ENCODE data around the gene VAT1. TPM values are rescaled to one million over a fixed set of nuclear protein-coding genes. Genes with fewer than 3 reads are reported as not detected.

Gene VAT1
- polyA plus RNA-seq, 1 experiment: 236 TPM

DNA sequence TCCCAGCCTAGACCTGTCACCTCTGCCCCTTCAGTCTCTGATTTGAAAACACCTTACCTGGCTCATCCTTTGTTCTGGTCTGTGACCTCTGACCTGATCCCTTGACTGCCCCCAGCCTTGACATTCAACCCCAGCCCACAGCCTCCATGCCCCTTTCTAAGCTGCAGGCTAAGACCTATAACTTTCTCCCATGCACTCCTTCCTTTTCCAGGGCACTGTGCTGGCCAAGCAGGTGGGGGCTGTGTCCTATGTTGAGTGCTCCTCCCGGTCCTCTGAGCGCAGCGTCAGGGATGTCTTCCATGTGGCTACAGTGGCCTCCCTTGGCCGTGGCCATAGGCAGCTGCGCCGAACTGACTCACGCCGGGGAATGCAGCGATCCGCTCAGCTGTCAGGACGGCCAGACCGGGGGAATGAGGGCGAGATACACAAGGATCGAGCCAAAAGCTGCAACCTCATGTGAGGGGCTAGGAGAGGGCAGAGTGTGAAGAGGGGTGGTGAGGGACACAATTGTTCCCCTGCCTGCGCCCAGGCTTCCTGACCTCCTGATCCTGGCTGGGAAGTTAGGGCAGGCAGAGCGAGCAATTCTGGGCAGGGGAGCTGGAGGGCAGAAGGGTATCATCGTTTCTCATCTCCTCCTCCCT, 6.2 kb upstream of the VAT1 start:
- TF ChIP-seq, protein P1, sequence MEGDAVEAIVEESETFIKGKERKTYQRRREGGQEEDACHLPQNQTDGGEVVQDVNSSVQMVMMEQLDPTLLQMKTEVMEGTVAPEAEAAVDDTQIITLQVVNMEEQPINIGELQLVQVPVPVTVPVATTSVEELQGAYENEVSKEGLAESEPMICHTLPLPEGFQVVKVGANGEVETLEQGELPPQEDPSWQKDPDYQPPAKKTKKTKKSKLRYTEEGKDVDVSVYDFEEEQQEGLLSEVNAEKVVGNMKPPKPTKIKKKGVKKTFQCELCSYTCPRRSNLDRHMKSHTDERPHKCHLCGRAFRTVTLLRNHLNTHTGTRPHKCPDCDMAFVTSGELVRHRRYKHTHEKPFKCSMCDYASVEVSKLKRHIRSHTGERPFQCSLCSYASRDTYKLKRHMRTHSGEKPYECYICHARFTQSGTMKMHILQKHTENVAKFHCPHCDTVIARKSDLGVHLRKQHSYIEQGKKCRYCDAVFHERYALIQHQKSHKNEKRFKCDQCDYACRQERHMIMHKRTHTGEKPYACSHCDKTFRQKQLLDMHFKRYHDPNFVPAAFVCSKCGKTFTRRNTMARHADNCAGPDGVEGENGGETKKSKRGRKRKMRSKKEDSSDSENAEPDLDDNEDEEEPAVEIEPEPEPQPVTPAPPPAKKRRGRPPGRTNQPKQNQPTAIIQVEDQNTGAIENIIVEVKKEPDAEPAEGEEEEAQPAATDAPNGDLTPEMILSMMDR (IDR thresholded peaks at IDR 0.05; ENCODE audit: low read depth, low read length): no peak
- Histone ChIP-seq H3K27me3 (ENCODE audit: control insufficient read depth, insufficient read depth, low read length) (peaks cover 4% of the 10 kb centered on the region), H3K27ac (ENCODE audit: low read depth, low read length) (no peak overlapping the region), H3K4me3 (ENCODE audit: low read depth, low read length) (no peak overlapping the region), H3K9me3 (ENCODE audit: control insufficient read depth, insufficient read depth, low read length) (no peaks in the 10 kb centered on the region)
- POLR2A ChIA-PET: no interaction called here
- CTCF ChIA-PET: no interaction called here
- DNase-seq (ENCODE audit: low read depth, low spot score): no peak

DNA sequence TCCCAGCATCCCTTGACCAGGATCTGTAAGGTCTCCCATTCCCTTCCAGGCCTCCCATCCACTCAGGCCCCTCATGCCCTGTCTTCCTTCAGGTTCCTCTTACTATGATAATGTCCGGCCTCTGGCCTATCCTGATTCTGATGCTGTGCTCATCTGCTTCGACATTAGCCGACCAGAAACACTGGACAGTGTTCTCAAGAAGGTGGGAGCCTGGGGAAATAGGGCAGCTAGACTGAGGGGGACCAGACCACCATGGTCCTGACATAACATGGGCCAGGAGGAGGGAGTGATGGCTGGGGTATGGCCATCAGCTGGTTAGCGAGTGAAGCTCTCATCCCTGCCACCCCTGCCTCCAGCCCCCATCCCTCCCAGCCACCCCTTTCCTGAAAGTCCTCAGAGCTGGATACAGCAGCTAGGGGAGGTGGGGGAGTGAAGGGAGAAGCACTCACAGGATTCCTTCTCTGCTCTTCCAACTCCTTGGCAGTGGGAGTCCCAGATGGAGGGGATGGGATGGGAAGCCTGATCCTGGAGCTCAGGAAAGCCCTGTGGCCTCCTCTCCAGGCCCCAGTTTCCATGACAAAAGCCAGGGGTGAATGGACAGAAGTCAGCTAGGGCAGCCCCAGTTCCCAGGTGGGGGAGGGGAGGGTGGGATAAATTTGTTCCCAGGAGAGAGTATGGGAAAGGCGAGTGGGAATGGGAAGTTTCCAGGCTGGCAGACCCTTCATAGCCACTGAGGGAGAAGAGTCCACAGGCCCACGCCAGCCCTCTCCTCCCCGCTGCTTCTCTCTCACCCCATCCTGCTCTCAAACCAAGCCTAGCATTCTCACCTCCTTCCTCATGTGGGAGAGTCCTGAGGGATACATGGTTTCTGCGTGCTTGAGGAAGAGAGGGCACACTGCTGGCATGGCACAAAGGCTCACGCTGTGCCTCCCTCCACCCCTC, 5.2 kb upstream of the VAT1 start:
- POLR2A ChIA-PET: interaction anchor here (0.6 kb wide), 1 partner anchor 44 kb away, joined by 5 read pairs; no protein-coding TSS in a partner anchor
- Histone ChIP-seq H3K4me3 (ENCODE audit: low read depth, low read length) (no peak overlapping the region), H3K27me3 (ENCODE audit: control insufficient read depth, insufficient read depth, low read length) (peaks cover 4% of the 10 kb centered on the region), H3K9me3 (ENCODE audit: control insufficient read depth, insufficient read depth, low read length) (no peaks in the 10 kb centered on the region), H3K27ac (ENCODE audit: low read depth, low read length) (no peak overlapping the region)
- DNase-seq (ENCODE audit: low read depth, low spot score): no peak
- TF ChIP-seq, protein P1 (IDR thresholded peaks at IDR 0.05; ENCODE audit: low read depth, low read length): no peak
- CTCF ChIA-PET: interaction anchor here (0.7 kb wide), 1 partner anchor 307 kb away, joined by 3 read pairs; no protein-coding TSS in a partner anchor

DNA sequence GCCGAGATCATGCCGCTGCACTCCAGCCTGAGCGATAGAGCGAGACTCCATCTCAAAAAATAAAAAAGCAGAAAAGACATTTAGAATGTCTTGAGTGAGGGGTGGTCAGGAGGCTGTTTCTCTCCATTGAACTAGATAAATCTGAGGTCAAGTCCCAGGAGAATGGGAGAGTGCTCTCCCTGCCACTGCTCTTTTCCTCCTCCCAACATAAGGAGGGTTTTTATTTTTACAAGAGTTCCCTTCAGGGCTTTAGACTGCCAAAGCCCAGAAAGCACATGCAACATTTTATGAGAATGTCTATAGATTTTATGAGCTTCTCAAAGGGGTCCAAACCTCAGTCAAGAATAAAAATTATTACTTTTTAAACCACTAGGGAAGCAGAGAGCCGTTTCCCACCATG, 4.4 kb upstream of the VAT1 start:
- Histone ChIP-seq H3K4me3 (ENCODE audit: low read depth, low read length) (no peak overlapping the region), H3K27ac (ENCODE audit: low read depth, low read length) (no peak overlapping the region), H3K9me3 (ENCODE audit: control insufficient read depth, insufficient read depth, low read length) (no peaks in the 10 kb centered on the region; the same call in 1 of the 2 replicates), H3K27me3 (ENCODE audit: control insufficient read depth, insufficient read depth, low read length) (peaks cover 4% of the 10 kb centered on the region)
- DNase-seq (ENCODE audit: low read depth, low spot score): no peak
- ChIA-PET POLR2A (interaction anchor here (3.5 kb wide), 1 partner anchor 289 kb away, joined by 22 read pairs; no protein-coding TSS in a partner anchor), CTCF (no interaction called here)
- TF ChIP-seq, protein P1 (IDR thresholded peaks at IDR 0.05; ENCODE audit: low read depth, low read length): no peak

GRCh38 chr17:43025766-43026537, 3.8 kb upstream of the VAT1 start:
- ChIA-PET CTCF (no interaction called here), POLR2A (interaction anchor here (2.2 to 3.5 kb wide), 2 partner anchors 146 to 289 kb away, joined by 19 to 22 read pairs; partner anchors contain the start of gene NBR1)
- TF ChIP-seq, protein P1 (IDR thresholded peaks at IDR 0.05; ENCODE audit: low read depth, low read length): no peak
- H3K9me3 ChIP-seq (ENCODE audit: control insufficient read depth, insufficient read depth, low read length): no peaks in the 10 kb centered on the region; the same call in 1 of the 2 replicates
- no peak overlapping the region; the same call in 1 of the 2 replicates for H3K4me3 ChIP-seq (ENCODE audit: low read depth, low read length)
- no peak overlapping the region for H3K27ac ChIP-seq (ENCODE audit: low read depth, low read length)
- H3K27me3 ChIP-seq (ENCODE audit: control insufficient read depth, insufficient read depth, low read length): peaks cover 4% of the 10 kb centered on the region
- no peak for DNase-seq (ENCODE audit: low read depth, low spot score)

Data from AG04450 (cell line).